Gastrocnemius medialis (tissue), 4 donors: ENCODE measurements around the gene NUMB.

Experiments used
- POLR2A ChIP-seq, 2 donors: fragments of 450-650 bp; IDR thresholded peaks; one replicate each; pipeline ENCODE4 v1.6.1; 2017; ENCODE audit warnings: antibody characterized with exemption in 2 of 2, mild to moderate bottlenecking in 2 of 2, moderate library complexity in 2 of 2
- TF ChIP-seq, protein P1 (sequence below), 5 experiments: fragments of 450-650 bp in 3 of 5; fragments of 200-600 bp in 2 of 5; sonication (generic) in 2 of 5; IDR thresholded peaks in 4 of 5; conservative IDR thresholded peaks in 1 of 5; 1 replicate in 4 of 5; 2 replicates in 1 of 5; pipeline ENCODE4 v1.5.1; 2016 to 2019; ENCODE audit warnings: antibody characterized with exemption in 5 of 5, mild to moderate bottlenecking in 3 of 5, moderate library complexity in 3 of 5

DNA sequence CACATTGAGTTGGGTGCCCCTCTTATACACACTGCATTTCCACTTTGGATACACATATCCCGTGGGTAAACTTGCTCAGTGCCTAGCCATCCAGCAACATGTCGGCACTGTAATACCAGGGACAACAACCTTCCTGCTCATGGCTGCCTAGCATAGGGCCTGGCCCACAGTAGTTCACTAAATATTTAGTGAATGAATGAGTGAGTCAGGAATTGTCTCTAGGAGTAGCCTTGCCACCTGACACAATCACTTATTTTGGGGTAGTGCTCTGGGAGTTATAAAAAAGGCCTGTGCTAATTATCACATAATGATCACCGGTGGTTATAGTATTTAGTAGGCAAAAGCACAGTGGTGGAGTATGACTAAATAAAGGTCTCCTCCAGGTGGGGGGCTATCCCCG lies 8.5 kb upstream of the NUMB start:
- TF ChIP-seq, protein P1, sequence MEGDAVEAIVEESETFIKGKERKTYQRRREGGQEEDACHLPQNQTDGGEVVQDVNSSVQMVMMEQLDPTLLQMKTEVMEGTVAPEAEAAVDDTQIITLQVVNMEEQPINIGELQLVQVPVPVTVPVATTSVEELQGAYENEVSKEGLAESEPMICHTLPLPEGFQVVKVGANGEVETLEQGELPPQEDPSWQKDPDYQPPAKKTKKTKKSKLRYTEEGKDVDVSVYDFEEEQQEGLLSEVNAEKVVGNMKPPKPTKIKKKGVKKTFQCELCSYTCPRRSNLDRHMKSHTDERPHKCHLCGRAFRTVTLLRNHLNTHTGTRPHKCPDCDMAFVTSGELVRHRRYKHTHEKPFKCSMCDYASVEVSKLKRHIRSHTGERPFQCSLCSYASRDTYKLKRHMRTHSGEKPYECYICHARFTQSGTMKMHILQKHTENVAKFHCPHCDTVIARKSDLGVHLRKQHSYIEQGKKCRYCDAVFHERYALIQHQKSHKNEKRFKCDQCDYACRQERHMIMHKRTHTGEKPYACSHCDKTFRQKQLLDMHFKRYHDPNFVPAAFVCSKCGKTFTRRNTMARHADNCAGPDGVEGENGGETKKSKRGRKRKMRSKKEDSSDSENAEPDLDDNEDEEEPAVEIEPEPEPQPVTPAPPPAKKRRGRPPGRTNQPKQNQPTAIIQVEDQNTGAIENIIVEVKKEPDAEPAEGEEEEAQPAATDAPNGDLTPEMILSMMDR (IDR thresholded peaks at IDR 0.05 in 4 of 5, conservative IDR thresholded peaks at IDR 0.05 in 1 of 5), result no peak
- TF ChIP-seq POLR2A (IDR thresholded peaks at IDR 0.05), result no peak
